Activated naive CD4-positive, alpha-beta T cell treated with anti-CD3 and anti-CD28 coated beads, Interleukin-2, amount 50 U/mL, for 72 hours (primary cell): ENCODE data around the gene PTAR1. TPM values are rescaled to one million over a fixed set of nuclear protein-coding genes. Genes with fewer than 3 reads are reported as not detected.

Source experiments
- ATAC-seq, 2 donors: fragments of 150-1000 bp; cut with Tn5 transposase; 2 replicates each; pipeline ENCODE4 v1.10.0; 2021; ENCODE audit warnings: mild to moderate bottlenecking in 2 of 2, moderate library complexity in 2 of 2
- DNase-seq, 2 donors: peaks; one replicate each; pipeline ENCODE4 v3.0.0; 2021 to 2022; ENCODE audit warnings: low spot score in 2 of 2
- H3K27ac Mint-ChIP-seq, 2 donors: one replicate each; pipeline ENCODE4 v1.8.0; 2022; ENCODE audit warnings: mild to moderate bottlenecking in 2 of 2, mixed read lengths in 2 of 2
- H3K36me3 Mint-ChIP-seq, 2 donors: one replicate each; pipeline ENCODE4 v1.8.0; 2022; ENCODE audit warnings: mixed read lengths in 2 of 2
- H3K9me3 Mint-ChIP-seq, 2 donors: one replicate each; pipeline ENCODE4 v1.8.0; 2022; ENCODE audit warnings: mixed read lengths in 2 of 2
- total RNA-seq, 2 donors: library from RNA; stranded (reverse); gene quantifications; one replicate each; pipeline ENCODE4 v1.2.3, GENCODE V29; 2022

The PTAR1 gene
- total RNA-seq, 2 donors from 2014 or later: 50.9 to 88.5 TPM

GRCh38 chr9:69760278-69760610, 433 bp upstream of the PTAR1 start:
- ATAC-seq (peak in 1 of 2 donors; percentile 1), DNase-seq (no peak)
- Mint-ChIP-seq H3K9me3 (no peaks in the 10 kb centered on the region), H3K27ac (peak overlapping the region; percentile 96), H3K36me3 (peaks cover 12 to 18% of the 10 kb centered on the region in 2 donors)

- H3K27ac Mint-ChIP-seq: peak overlapping the region; percentile 95 to 96
- ATAC-seq: no peak
- no peak for DNase-seq
- peaks cover 12 to 18% of the 10 kb centered on the region in 2 donors for H3K36me3 Mint-ChIP-seq
- no peaks in the 10 kb centered on the region for H3K9me3 Mint-ChIP-seq
These were observed 790 bp downstream of the PTAR1 start for GRCh38 chr9:69759021-69759420.

- DNase-seq (peak in 1 of 2 donors; percentile 15), ATAC-seq (peak in 1 of 2 donors; percentile 50)
- H3K27ac Mint-ChIP-seq: peak overlapping the region; percentile 70 to 96
These were observed 1.7 kb downstream of the PTAR1 start for GRCh38 chr9:69757996-69758675.

GRCh38 chr9:69755205-69755604, 4.6 kb downstream of the PTAR1 start:
- Mint-ChIP-seq H3K36me3 (peaks cover 12 to 28% of the 10 kb centered on the region in 2 donors), H3K9me3 (no peaks in the 10 kb centered on the region), H3K27ac (no peak overlapping the region)
- DNase-seq (no peak), ATAC-seq (no peak)

More at GRCh38 chr9:69757996-69758675, 1.7 kb downstream of the PTAR1 start:
- no peaks in the 10 kb centered on the region for H3K9me3 Mint-ChIP-seq
- H3K36me3 Mint-ChIP-seq: peaks cover 12 to 18% of the 10 kb centered on the region in 2 donors

- no peak overlapping the region for H3K27ac Mint-ChIP-seq
- no peaks in the 10 kb centered on the region for H3K9me3 Mint-ChIP-seq
- H3K36me3 Mint-ChIP-seq: peaks cover 6 to 29% of the 10 kb centered on the region in 2 donors
- ATAC-seq (no peak), DNase-seq (no peak)
These were observed 6.0 kb downstream of the PTAR1 start for GRCh38 chr9:69753830-69754229.

GRCh38 chr9:69750085-69750484, 9.7 kb downstream of the PTAR1 start:
- Mint-ChIP-seq H3K9me3 (no peaks in the 10 kb centered on the region), H3K36me3 (peaks cover 18 to 42% of the 10 kb centered on the region in 2 donors), H3K27ac (peak overlapping the region in 1 of 2 donors; percentile 46)
- DNase-seq: no peak
- no peak for ATAC-seq

- Mint-ChIP-seq H3K9me3 (no peaks in the 10 kb centered on the region), H3K27ac (peak overlapping the region in 1 of 2 donors; percentile 29), H3K36me3 (peaks cover 28 to 52% of the 10 kb centered on the region in 2 donors)
- ATAC-seq: no peak
- no peak for DNase-seq
These were observed 11.5 kb downstream of the PTAR1 start for GRCh38 chr9:69748304-69748703.

- Mint-ChIP-seq H3K9me3 (no peaks in the 10 kb centered on the region), H3K27ac (peak overlapping the region in 1 of 2 donors; percentile 29), H3K36me3 (peaks cover 28 to 52% of the 10 kb centered on the region in 2 donors)
- no peak for DNase-seq
- no peak for ATAC-seq
These were observed 12.8 kb downstream of the PTAR1 start for GRCh38 chr9:69746859-69747560.

- ATAC-seq: no peak
- no peak for DNase-seq
- peaks cover 34 to 49% of the 10 kb centered on the region in 2 donors for H3K36me3 Mint-ChIP-seq
- peak overlapping the region in 1 of 2 donors; percentile 10 for H3K27ac Mint-ChIP-seq
- H3K9me3 Mint-ChIP-seq: no peaks in the 10 kb centered on the region
These were observed 13.9 kb downstream of the PTAR1 start for GRCh38 chr9:69745716-69746437.

- no peak for DNase-seq
- Mint-ChIP-seq H3K9me3 (no peaks in the 10 kb centered on the region), H3K27ac (peak overlapping the region in 1 of 2 donors; percentile 73), H3K36me3 (peaks cover 34 to 38% of the 10 kb centered on the region in 2 donors)
- ATAC-seq: no peak
These were observed 15.0 kb downstream of the PTAR1 start for GRCh38 chr9:69744688-69745380.

- Mint-ChIP-seq H3K27ac (no peak overlapping the region), H3K9me3 (no peaks in the 10 kb centered on the region), H3K36me3 (peaks cover 34 to 36% of the 10 kb centered on the region in 2 donors)
- DNase-seq (no peak), ATAC-seq (no peak)
These were observed 15.9 kb downstream of the PTAR1 start for GRCh38 chr9:69743930-69744329.

- DNase-seq (no peak), ATAC-seq (no peak)
- H3K36me3 Mint-ChIP-seq: peaks cover 16 to 23% of the 10 kb centered on the region in 2 donors
- H3K9me3 Mint-ChIP-seq: no peaks in the 10 kb centered on the region
- no peak overlapping the region for H3K27ac Mint-ChIP-seq
These were observed 18.8 kb downstream of the PTAR1 start for GRCh38 chr9:69740872-69741505.

- Mint-ChIP-seq H3K27ac (no peak overlapping the region), H3K9me3 (no peaks in the 10 kb centered on the region), H3K36me3 (peaks cover 18 to 21% of the 10 kb centered on the region in 2 donors)
- peak; percentile 9 to 54 for ATAC-seq
- no peak for DNase-seq
These were observed 28.5 kb downstream of the PTAR1 start for GRCh38 chr9:69731348-69731747.

GRCh38 chr9:69719983-69720382, 39.8 kb downstream of the PTAR1 start:
- Mint-ChIP-seq H3K36me3 (peaks cover 17 to 39% of the 10 kb centered on the region in 2 donors), H3K9me3 (no peaks in the 10 kb centered on the region)

GRCh38 chr9:69719367-69719766, 40.4 kb downstream of the PTAR1 start:
- H3K27ac Mint-ChIP-seq: no peak overlapping the region
- no peak for ATAC-seq
- no peaks in the 10 kb centered on the region for H3K9me3 Mint-ChIP-seq
- H3K36me3 Mint-ChIP-seq: peaks cover 17 to 39% of the 10 kb centered on the region in 2 donors
- no peak for DNase-seq

More at GRCh38 chr9:69719983-69720382, 39.8 kb downstream of the PTAR1 start:
- DNase-seq (no peak), ATAC-seq (no peak)
- no peak overlapping the region for H3K27ac Mint-ChIP-seq

- DNase-seq: no peak
- H3K9me3 Mint-ChIP-seq: no peaks in the 10 kb centered on the region
- H3K36me3 Mint-ChIP-seq: peaks cover 17 to 36% of the 10 kb centered on the region in 2 donors
- no peak for ATAC-seq
- H3K27ac Mint-ChIP-seq: peak overlapping the region in 1 of 2 donors; percentile 82
These were observed 41.6 kb downstream of the PTAR1 start for GRCh38 chr9:69718218-69718617.
